HG03196 (cell line): Measurements from ENCODE around the gene TINAG.
A peak's percentile ranks its signal among the peaks of the same experiment; 100 is the strongest.

Source experiments
- ATAC-seq: cut with Tn5 transposase; IDR thresholded peaks from one replicate; pipeline ENCODE4 v1.9.1; 2021; ENCODE audit not compliant: unreplicated experiment

Gene TINAG

GRCh38 chr6:54308289-54308985 is at the start of gene TINAG:
TINAG (plus strand) TSS chr6:54308441; CDS start chr6:54308551, 110 bp downstream.
- peak; percentile 37 for ATAC-seq

- no peak for ATAC-seq
These were observed 48.2 kb upstream of the TINAG start for GRCh38 chr6:54260025-54260424.

DNA sequence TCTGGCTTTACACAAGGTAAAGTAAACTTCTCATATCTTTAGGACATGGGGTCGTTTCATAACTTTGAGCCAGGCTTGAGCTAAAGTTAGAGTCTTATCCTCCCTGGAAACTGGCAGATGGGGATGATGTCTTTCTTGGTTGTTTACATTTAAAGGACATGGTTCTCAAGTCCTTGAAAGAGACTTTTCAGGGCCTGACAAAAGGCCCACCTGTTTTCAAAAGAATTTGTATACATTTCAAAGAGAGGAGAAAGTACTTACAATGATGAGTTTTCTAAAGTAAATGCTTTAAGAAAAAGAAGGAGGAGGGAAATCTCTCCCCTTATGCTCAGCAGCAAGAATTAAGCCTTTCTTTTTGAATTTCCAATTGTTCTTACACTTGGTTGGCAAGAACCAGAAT is 45.7 kb upstream of the TINAG start:
- no peak for ATAC-seq

GRCh38 chr6:54262971-54263370 is 45.3 kb upstream of the TINAG start:
- no peak for ATAC-seq

- ATAC-seq = no peak
These were observed 43.5 kb upstream of the TINAG start for GRCh38 chr6:54264581-54265272.

DNA sequence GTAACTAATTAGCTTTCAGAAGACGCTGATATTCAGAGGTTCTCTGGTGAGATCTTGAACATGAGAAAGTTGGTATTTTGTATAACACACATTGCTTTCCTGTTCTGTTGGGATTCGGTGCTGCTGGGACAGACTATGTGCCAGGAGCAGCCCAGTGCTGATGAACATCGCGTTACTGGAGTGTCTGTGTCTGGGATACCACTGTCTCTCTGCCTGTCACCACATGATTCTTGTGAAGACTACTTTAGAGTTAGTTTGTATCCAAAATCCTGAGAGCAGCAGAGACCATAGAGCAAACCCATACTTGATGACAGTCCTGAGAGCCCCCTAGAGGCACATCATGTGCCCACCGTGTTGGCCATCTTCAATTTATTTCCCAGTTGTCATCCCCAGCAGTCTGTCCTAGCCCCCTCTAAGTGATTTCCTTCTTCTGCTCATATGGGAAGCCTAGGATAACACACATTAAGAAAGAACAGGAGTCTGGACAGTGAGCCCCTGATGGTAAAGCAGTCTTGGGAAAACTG is 41.8 kb upstream of the TINAG start:
- no peak for ATAC-seq

DNA sequence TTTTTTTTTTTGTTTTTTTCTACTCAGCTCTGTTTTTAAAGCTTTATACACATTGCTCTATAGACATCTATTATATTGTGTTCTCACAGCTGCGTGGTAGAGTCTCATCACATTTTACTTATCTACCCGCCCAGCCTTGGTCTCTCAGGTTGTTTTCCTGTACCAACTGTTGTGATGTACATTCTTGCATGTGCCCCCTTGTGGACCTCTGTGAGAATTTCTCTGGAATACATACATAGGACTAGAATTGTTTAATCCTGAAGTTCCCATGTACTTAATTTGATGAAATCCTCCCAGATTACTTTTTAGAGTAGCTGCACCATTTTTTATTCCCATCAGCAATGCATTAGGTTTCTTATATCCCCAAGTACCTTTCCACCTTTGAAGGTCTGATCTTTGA is 40.4 kb upstream of the TINAG start:
- no peak for ATAC-seq

DNA sequence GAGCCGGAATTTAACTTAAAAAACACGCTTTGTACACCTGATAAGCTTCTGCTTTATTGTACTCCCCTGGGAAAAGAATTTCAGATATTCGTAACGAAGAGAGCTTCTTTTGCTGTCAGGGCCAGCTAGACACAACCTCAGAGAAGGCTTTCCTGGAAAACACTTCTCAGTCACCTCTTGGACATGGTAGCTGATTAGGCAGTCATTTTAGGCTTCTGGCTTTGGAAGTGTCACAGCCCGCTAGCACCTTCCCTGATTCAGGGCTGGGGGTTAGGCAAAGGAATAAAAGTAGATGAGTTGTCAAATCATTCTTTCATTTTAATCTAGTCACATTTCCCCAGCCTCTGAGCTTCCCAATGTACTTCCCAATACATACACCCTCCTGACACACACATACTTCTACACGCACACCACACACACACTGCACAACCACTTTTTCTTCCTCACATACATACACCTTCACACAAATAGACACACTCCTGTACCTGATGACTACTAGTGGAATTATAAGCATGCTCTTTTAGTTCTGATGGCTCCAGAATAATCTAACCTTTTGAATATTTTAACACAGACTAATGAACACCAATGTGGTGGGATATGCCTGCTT is 34.9 kb upstream of the TINAG start:
- no peak for ATAC-seq

DNA sequence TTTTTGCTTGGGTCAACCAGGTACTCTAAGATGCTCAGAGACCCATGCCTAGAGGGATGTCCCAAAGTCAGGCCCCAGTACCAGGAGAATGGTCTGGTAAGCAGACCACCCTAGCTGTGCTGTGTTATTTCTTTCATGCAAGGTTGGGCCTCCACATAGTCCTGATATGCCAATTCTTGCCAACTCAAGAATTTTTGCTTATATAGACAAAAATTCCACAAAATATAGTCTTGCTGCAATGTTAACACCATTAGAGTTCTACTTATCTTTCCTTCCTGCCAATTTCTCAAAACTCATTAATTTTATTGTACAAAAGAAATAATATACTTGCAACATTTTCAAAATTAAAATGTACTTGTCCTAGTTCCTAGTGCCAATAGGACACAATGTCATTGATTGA is 33.9 kb upstream of the TINAG start:
- no peak for ATAC-seq

GRCh38 chr6:54282186-54282585 is 26.1 kb upstream of the TINAG start:
- ATAC-seq = no peak

- ATAC-seq = no peak
These were observed 23.9 kb upstream of the TINAG start for GRCh38 chr6:54284161-54284860.

DNA sequence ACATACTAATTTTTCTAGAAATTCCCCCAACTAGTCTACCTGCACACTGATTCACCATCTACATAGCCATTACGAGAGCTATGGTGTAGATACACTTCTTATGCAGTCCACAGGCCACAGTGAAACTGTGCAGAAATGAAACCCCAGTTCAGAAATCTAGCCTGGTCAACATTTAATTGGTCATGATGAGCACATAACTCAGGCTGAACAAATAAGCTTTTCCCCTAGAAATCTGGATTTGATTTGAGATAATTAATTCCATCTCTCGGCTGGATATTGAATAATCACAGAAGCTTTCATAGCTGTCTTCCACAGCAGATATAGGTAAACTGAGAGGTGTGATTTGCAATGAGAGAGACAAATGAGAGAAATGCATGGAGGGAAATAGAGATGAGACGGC is 22.6 kb upstream of the TINAG start:
- ATAC-seq = no peak

DNA sequence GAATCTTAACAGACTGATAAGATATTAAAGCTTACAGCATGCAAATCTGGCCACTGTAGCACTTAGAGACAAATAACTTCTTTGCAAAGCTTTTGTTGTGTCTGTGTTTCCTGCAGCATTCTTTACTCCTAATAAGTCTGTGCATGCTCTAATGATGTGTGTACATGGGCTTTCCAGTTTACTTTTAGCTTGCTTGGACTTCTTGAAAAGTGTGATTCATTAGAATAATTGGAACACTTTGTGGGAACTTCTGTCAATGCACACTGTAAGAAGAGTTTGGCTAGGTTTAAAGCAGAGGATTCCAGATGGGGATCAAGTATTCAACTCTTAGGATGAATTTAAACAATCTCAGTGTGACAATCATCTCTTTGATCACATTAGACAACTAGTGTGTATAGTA is 22.1 kb upstream of the TINAG start:
- no peak for ATAC-seq

DNA sequence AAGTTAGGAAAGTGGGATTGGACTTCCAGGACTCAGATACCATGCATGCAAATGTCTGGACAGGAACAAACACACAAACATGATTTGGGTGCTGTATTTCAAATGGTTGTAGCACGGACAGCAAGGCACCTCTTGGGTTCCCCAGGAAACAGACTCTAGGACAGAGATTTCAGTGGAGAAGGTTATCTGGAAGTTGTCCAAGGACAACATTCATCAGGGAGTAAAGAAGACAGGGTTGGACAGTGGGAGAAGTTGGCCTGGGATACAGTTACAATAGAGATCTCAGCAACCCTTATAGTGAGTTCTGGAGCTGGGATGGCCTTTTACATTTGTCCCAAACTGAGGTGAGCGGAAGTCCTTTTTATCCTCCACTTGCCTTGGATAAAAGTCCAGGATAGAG is 19.8 kb upstream of the TINAG start:
- ATAC-seq = no peak

GRCh38 chr6:54289426-54289825 is 18.8 kb upstream of the TINAG start:
- no peak for ATAC-seq

DNA sequence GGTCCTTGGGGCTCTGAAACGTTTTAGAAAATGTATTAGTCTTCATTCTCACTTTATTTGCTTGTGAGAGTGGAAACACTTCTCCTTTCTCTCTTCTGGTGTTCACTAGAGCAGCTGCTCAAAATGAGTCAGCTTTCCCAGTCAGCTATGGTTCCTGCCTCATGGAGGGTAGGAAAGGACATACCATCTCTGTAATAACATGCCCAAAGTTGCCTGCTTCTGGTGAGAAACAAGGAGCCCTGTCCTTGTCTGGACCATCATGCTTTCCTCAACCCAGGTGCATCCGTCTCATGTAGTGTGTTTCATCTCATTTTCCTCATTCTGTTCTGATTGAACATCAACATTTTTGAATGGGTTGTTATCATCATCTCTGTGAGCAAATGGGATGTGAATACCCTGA is 17.1 kb upstream of the TINAG start:
- peak; percentile 78 for ATAC-seq

- peak; percentile 90 for ATAC-seq
These were observed 16.5 kb upstream of the TINAG start for GRCh38 chr6:54291738-54292137.

DNA sequence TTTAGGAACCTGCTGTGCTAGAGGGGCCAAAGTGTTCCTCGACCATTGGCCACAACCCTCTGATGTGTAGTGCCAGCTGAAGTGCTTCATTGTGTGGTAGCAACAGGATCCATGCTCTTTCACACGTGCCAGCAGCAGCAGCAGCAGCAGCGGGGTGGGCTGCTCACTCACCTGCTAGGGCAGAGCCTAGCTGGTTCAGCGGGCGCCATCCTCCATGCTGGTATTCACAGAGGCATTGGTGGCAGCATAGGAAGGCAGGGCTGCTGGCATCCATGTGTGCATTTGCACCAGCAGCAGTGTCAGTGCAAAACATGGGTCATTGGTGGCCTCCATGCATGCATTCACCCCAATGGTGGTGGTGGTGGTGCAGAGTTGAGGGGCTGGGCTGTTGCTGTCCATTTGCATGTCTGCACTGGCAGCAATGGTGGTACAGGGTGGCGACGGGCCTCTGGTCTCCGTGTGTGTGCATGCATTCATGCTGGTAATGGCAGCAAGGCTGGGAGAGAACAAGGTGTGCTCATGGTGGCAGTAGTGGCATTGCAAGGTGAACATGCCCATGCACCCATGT is 13.2 kb upstream of the TINAG start:
- ATAC-seq = no peak

DNA sequence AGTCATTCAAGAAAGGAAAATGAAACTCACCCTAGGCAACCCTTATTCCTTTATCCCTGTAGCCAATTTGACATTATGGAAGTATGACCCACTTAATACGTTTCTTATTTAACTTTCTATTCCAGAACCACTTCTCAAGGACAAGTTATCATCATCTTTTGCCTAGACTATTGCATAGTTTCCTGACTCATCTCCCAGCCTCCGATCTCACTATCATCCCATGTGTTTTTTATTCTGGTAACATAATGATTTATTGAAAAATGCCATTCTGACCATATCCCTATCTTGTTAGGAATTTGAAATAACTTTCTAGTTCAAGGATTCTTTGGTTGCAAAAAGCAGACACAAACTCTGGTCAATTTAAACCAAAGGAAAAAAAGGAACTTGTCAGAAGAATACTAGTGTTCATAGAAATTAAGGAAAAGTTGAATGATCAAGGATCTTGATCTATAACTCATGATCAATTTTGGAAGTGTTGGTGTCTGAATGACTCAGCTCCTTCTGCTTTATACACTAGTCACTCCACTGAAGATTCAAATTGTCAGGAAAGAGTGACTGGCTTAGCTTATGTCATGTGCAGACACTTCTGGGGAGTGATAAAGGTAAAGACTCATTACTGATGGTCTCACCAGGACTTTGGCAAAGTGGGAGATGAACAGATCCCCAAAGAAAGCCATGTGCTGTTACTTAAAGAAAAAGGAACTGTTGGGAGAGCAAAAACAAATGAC is 8.5 kb upstream of the TINAG start:
- no peak for ATAC-seq

- ATAC-seq = no peak
These were observed 6.5 kb upstream of the TINAG start for GRCh38 chr6:54301770-54302169.
